Measurements from ENCODE around the gene SERPINA4. TPM values are rescaled to one million over a fixed set of nuclear protein-coding genes. Genes with fewer than 3 reads are reported as not detected.

SERPINA4 gene
- total RNA-seq, 4 donors from 2014 or later, result not detected

- WGBS, 2 donors (ENCODE audit: low coverage in 1 of 2), result 70 to 73% methylated on average over 2 to 3 of the region's 3 CpGs
- peaks cover 21% of the 10 kb centered on the region for H3K27me3 ChIP-seq
- intact Hi-C loops (cut with DNase I; ENCODE audit: low total_unique reads), result no loop called here
- H3K9me3 ChIP-seq, result no peaks in the 10 kb centered on the region
- DNase-seq, result no peak
- in situ Hi-C loops (cut with MboI; ENCODE audit: low pct_ligation_motif_present in 1 of 4, low pct_unique_long_range_greater_than_20kb in 1 of 4, low sequenced_read_pairs in 3 of 4), result no loop called here
- H3K36me3 ChIP-seq, result no peaks in the 10 kb centered on the region
- TF ChIP-seq POLR2A (IDR thresholded peaks at IDR 0.05) (no peak), POLR2AphosphoS5 (IDR thresholded peaks at IDR 0.05) (no peak), CTCF (IDR thresholded peaks at IDR 0.05) (no peak), EP300 (IDR thresholded peaks at IDR 0.05; ENCODE audit: low read depth) (no peak)
- H3K4me1 ChIP-seq, result no peaks in the 10 kb centered on the region
- no peak overlapping the region for H3K27ac ChIP-seq
- no peak overlapping the region for H3K4me3 ChIP-seq
Observed at GRCh38 chr14:94535506-94535905, 25.7 kb upstream of the SERPINA4 start.

GRCh38 chr14:94536836-94537235 is 24.4 kb upstream of the SERPINA4 start:
- no peaks in the 10 kb centered on the region for H3K4me1 ChIP-seq
- WGBS, 2 donors (ENCODE audit: low coverage in 1 of 2), result 22% methylated on average over 2 of the region's 2 CpGs; no CpG with 5 or more reads in 1 of the 2 donors
- no peaks in the 10 kb centered on the region for H3K36me3 ChIP-seq
- no peaks in the 10 kb centered on the region for H3K9me3 ChIP-seq
- no peak overlapping the region for H3K4me3 ChIP-seq
- intact Hi-C loops (cut with DNase I; ENCODE audit: low total_unique reads) (no loop called here), in situ Hi-C loops (cut with MboI; ENCODE audit: low pct_ligation_motif_present in 1 of 4, low pct_unique_long_range_greater_than_20kb in 1 of 4, low sequenced_read_pairs in 3 of 4) (no loop called here)
- DNase-seq, result no peak
- peaks cover 21% of the 10 kb centered on the region for H3K27me3 ChIP-seq
- H3K27ac ChIP-seq, result no peak overlapping the region
- TF ChIP-seq EP300 (IDR thresholded peaks at IDR 0.05; ENCODE audit: low read depth), result no peak
- TF ChIP-seq CTCF (IDR thresholded peaks at IDR 0.05), result no peak
- no peak for TF ChIP-seq POLR2AphosphoS5 (IDR thresholded peaks at IDR 0.05)

GRCh38 chr14:94538070-94538740 is 23.0 kb upstream of the SERPINA4 start:
- no peak overlapping the region for H3K27ac ChIP-seq
- intact Hi-C loops (cut with DNase I; ENCODE audit: low total_unique reads) (no loop called here), in situ Hi-C loops (cut with MboI; ENCODE audit: low pct_ligation_motif_present in 1 of 4, low pct_unique_long_range_greater_than_20kb in 1 of 4, low sequenced_read_pairs in 3 of 4) (no loop called here)
- WGBS, 2 donors (ENCODE audit: low coverage in 1 of 2), result 77 to 81% methylated on average over 6 of the region's 6 CpGs
- H3K27me3 ChIP-seq, result peaks cover 16% of the 10 kb centered on the region
- no peak for DNase-seq
- H3K4me3 ChIP-seq, result no peak overlapping the region
- no peaks in the 10 kb centered on the region for H3K36me3 ChIP-seq
- H3K9me3 ChIP-seq, result no peaks in the 10 kb centered on the region
- TF ChIP-seq POLR2AphosphoS5 (IDR thresholded peaks at IDR 0.05) (no peak), CTCF (IDR thresholded peaks at IDR 0.05) (no peak), POLR2A (IDR thresholded peaks at IDR 0.05) (no peak), EP300 (IDR thresholded peaks at IDR 0.05; ENCODE audit: low read depth) (no peak)
- H3K4me1 ChIP-seq, result no peaks in the 10 kb centered on the region

GRCh38 chr14:94539181-94539580 is 22.1 kb upstream of the SERPINA4 start:
- TF ChIP-seq EP300 (IDR thresholded peaks at IDR 0.05; ENCODE audit: low read depth) (no peak), POLR2AphosphoS5 (IDR thresholded peaks at IDR 0.05) (no peak), CTCF (IDR thresholded peaks at IDR 0.05) (no peak), POLR2A (IDR thresholded peaks at IDR 0.05) (no peak)
- Histone ChIP-seq H3K4me3 (no peak overlapping the region), H3K9me3 (no peaks in the 10 kb centered on the region), H3K27ac (no peak overlapping the region), H3K36me3 (no peaks in the 10 kb centered on the region), H3K27me3 (peaks cover 12% of the 10 kb centered on the region), H3K4me1 (no peaks in the 10 kb centered on the region)
- DNase-seq, result no peak
- intact Hi-C loops (cut with DNase I; ENCODE audit: low total_unique reads) (no loop called here), in situ Hi-C loops (cut with MboI; ENCODE audit: low pct_ligation_motif_present in 1 of 4, low pct_unique_long_range_greater_than_20kb in 1 of 4, low sequenced_read_pairs in 3 of 4) (no loop called here)
- 79 to 80% methylated on average over 3 to 7 of the region's 7 CpGs for WGBS, 2 donors (ENCODE audit: low coverage in 1 of 2)

Measured in transverse colon (tissue), 4 donors.